ENCODE data around the gene INPP5D. TPM values are rescaled to one million over a fixed set of nuclear protein-coding genes. Genes with fewer than 3 reads are reported as not detected.

The INPP5D gene
- total RNA-seq, 1 donor from 2014 or later, result 275 TPM

- Mint-ChIP-seq H3K9me3 (no peaks in the 10 kb centered on the region), H3K36me3 (ENCODE audit: low read depth) (no peaks in the 10 kb centered on the region), H3K4me3 (peak overlapping the region; percentile 66), H3K27ac (peak overlapping the region; percentile 74), H3K27me3 (no peaks in the 10 kb centered on the region), H3K4me1 (peaks cover 33% of the 10 kb centered on the region)
- intact Hi-C loops (cut with micrococcal nuclease), result no loop called here
- DNase-seq (no peak), ATAC-seq (ENCODE audit: low read depth) (peak; percentile 71)
- ChIA-PET CTCF (interaction anchor here (0.9 to 1.6 kb wide), 2 partner anchors 8 to 10 kb away, joined by 3 to 5 read pairs; partner anchors contain the start of gene ATG16L1), POLR2A (interaction anchor here (0.6 to 1.2 kb wide), 4 partner anchors 11 to 180 kb away, joined by 3 to 9 read pairs (median 5); partner anchors contain the start of gene ATG16L1)
- no peak for TF ChIP-seq CTCF (IDR thresholded peaks at IDR 0.05)
Observed at GRCh38 chr2:233240897-233241296, 180.8 kb downstream of the INPP5D start.

GRCh38 chr2:233241803-233242202 lies 181.7 kb downstream of the INPP5D start:
- intact Hi-C loops (cut with micrococcal nuclease), result no loop called here
- Mint-ChIP-seq H3K4me3 (no peak overlapping the region), H3K4me1 (peaks cover 33% of the 10 kb centered on the region), H3K27me3 (no peaks in the 10 kb centered on the region), H3K27ac (no peak overlapping the region), H3K9me3 (no peaks in the 10 kb centered on the region), H3K36me3 (ENCODE audit: low read depth) (no peaks in the 10 kb centered on the region)
- CTCF ChIA-PET, result interaction anchor here (1.6 kb wide), 1 partner anchor 9 kb away, joined by 5 read pairs; the partner anchor contains the start of gene ATG16L1
- no peak for DNase-seq
- no peak for ATAC-seq (ENCODE audit: low read depth)
- POLR2A ChIA-PET, result interaction anchor here (0.6 to 1.8 kb wide), 2 partner anchors 10 to 162 kb away, joined by 3 to 7 read pairs; partner anchors contain the start of gene ATG16L1
- TF ChIP-seq CTCF (IDR thresholded peaks at IDR 0.05), result no peak

GRCh38 chr2:233242231-233242927 lies 182.2 kb downstream of the INPP5D start:
- peaks cover 34% of the 10 kb centered on the region for H3K4me1 Mint-ChIP-seq
- POLR2A ChIA-PET, result interaction anchor here (0.6 to 1.8 kb wide), 4 partner anchors 9 to 197 kb away, joined by 3 to 7 read pairs (median 5); partner anchors contain the start of genes ATG16L1 and INPP5D
- no peak for DNase-seq

GRCh38 chr2:233243348-233243747 lies 183.2 kb downstream of the INPP5D start:
- DNase-seq, result no peak
- Mint-ChIP-seq H3K27me3 (no peaks in the 10 kb centered on the region), H3K4me1 (peaks cover 42% of the 10 kb centered on the region), H3K36me3 (ENCODE audit: low read depth) (no peaks in the 10 kb centered on the region), H3K9me3 (no peaks in the 10 kb centered on the region), H3K4me3 (no peak overlapping the region), H3K27ac (no peak overlapping the region)
- intact Hi-C loops (cut with micrococcal nuclease), result no loop called here
- CTCF ChIA-PET, result interaction anchor here (0.6 kb wide), 1 partner anchor 84 kb away, joined by 3 read pairs; no protein-coding TSS in a partner anchor
- no peak for TF ChIP-seq CTCF (IDR thresholded peaks at IDR 0.05)
- ATAC-seq (ENCODE audit: low read depth), result no peak
- POLR2A ChIA-PET, result interaction anchor here (0.7 to 1.8 kb wide), 3 partner anchors 8 to 183 kb away, joined by 4 to 7 read pairs (median 4); partner anchors contain the start of genes ATG16L1 and INPP5D

More at GRCh38 chr2:233242231-233242927, 182.2 kb downstream of the INPP5D start:
- Mint-ChIP-seq H3K36me3 (ENCODE audit: low read depth) (no peaks in the 10 kb centered on the region), H3K27ac (peak overlapping the region; percentile 12), H3K27me3 (no peaks in the 10 kb centered on the region), H3K9me3 (no peaks in the 10 kb centered on the region), H3K4me3 (no peak overlapping the region)
- CTCF ChIA-PET, result interaction anchor here (0.6 kb wide), 1 partner anchor 214 kb away, joined by 5 read pairs; no protein-coding TSS in a partner anchor
- intact Hi-C loops (cut with micrococcal nuclease), result no loop called here
- TF ChIP-seq CTCF (IDR thresholded peaks at IDR 0.05), result no peak
- ATAC-seq (ENCODE audit: low read depth), result peak; percentile 79

- TF ChIP-seq CTCF (IDR thresholded peaks at IDR 0.05), result no peak
- POLR2A ChIA-PET, result interaction anchor here (0.7 kb wide), 1 partner anchor 379 kb away, joined by 4 read pairs; no protein-coding TSS in a partner anchor
- ATAC-seq (ENCODE audit: low read depth), result no peak
- Mint-ChIP-seq H3K4me1 (peaks cover 35% of the 10 kb centered on the region), H3K36me3 (ENCODE audit: low read depth) (no peaks in the 10 kb centered on the region), H3K27ac (no peak overlapping the region), H3K4me3 (no peak overlapping the region), H3K27me3 (no peaks in the 10 kb centered on the region), H3K9me3 (no peaks in the 10 kb centered on the region)
- DNase-seq, result no peak
- CTCF ChIA-PET, result no interaction called here
- intact Hi-C loops (cut with micrococcal nuclease), result no loop called here
Observed at GRCh38 chr2:233244818-233245217, 184.7 kb downstream of the INPP5D start.
